NOMO-1 treated with dmso at 0.1 percent for 144 hours (cell line): ENCODE measurements around the gene NR2F6.
"Not testable (repeated sequence)": the region's sequence is repeated elsewhere in the genome, so short reads cannot be mapped to it uniquely, and the experiment has no call there.

Experiments
- DNase-seq: peaks from one replicate; lab custom pipeline; 2025; ENCODE audit not compliant: unreplicated experiment; lab: John Stamatoyannopoulos, UW

The NR2F6 gene

GRCh38 chr19:17211547-17212446 is 33.9 kb downstream of the NR2F6 start:
- no peak for DNase-seq

GRCh38 chr19:17210296-17210695 is 35.4 kb downstream of the NR2F6 start:
- no peak for DNase-seq

GRCh38 chr19:17209126-17210036 is 36.3 kb downstream of the NR2F6 start:
- DNase-seq: no peak

- no peak for DNase-seq
Observed at GRCh38 chr19:17206736-17207581, 38.8 kb downstream of the NR2F6 start.

- no peak for DNase-seq
Observed at GRCh38 chr19:17205237-17206140, 40.2 kb downstream of the NR2F6 start.

- DNase-seq: no peak
Observed at GRCh38 chr19:17202713-17203112, 43.0 kb downstream of the NR2F6 start.

GRCh38 chr19:17202249-17202648 is 43.5 kb downstream of the NR2F6 start:
- no peak for DNase-seq

- DNase-seq: no peak
Observed at GRCh38 chr19:17200408-17201079, 45.2 kb downstream of the NR2F6 start.

GRCh38 chr19:17197666-17198065 is 48.1 kb downstream of the NR2F6 start:
- no peak for DNase-seq

GRCh38 chr19:17196610-17197009 is 49.1 kb downstream of the NR2F6 start:
- DNase-seq: no peak

GRCh38 chr19:17195106-17195505 is 50.6 kb downstream of the NR2F6 start:
- DNase-seq: no peak

GRCh38 chr19:17194608-17195007 is 51.1 kb downstream of the NR2F6 start:
- DNase-seq: no peak

GRCh38 chr19:17192751-17193150 is 53.0 kb downstream of the NR2F6 start:
- no peak for DNase-seq

- not testable (repeated sequence) for DNase-seq
Observed at GRCh38 chr19:17191736-17192135, 54.0 kb downstream of the NR2F6 start.

- DNase-seq: no peak
Observed at GRCh38 chr19:17185590-17185989, 60.1 kb downstream of the NR2F6 start.

GRCh38 chr19:17184371-17184841 is 61.3 kb downstream of the NR2F6 start:
- DNase-seq: no peak

GRCh38 chr19:17183858-17184321 is 61.8 kb downstream of the NR2F6 start:
- DNase-seq: peak; percentile 76

- peak; percentile 52 for DNase-seq
Observed at GRCh38 chr19:17183271-17183761, 62.4 kb downstream of the NR2F6 start.
